ENCODE results near the gene C4orf50. TPM values are rescaled to one million over a fixed set of nuclear protein-coding genes. Genes with fewer than 3 reads are reported as not detected.
"Not testable (repeated sequence)": the region's sequence is repeated elsewhere in the genome, so short reads cannot be mapped to it uniquely, and the experiment has no call there.

C4orf50 gene
- total RNA-seq, 1 experiment from 2014 or later = not detected

GRCh38 chr4:5946653-5947052 is 71.6 kb downstream of the C4orf50 start:
- not testable (repeated sequence) for DNase-seq (ENCODE audit: low read depth)

GRCh38 chr4:5945936-5946335 is 72.3 kb downstream of the C4orf50 start:
- DNase-seq (ENCODE audit: low read depth) = no peak

GRCh38 chr4:5945171-5945570 is 73.1 kb downstream of the C4orf50 start:
- DNase-seq (ENCODE audit: low read depth) = no peak

- DNase-seq (ENCODE audit: low read depth) = no peak
These were observed 74.7 kb downstream of the C4orf50 start for GRCh38 chr4:5943561-5943960.

- DNase-seq (ENCODE audit: low read depth) = peak; percentile 1
These were observed 75.3 kb downstream of the C4orf50 start for GRCh38 chr4:5942947-5943346.

GRCh38 chr4:5941601-5942000 is 76.6 kb downstream of the C4orf50 start:
- no peak for DNase-seq (ENCODE audit: low read depth)

- peak; percentile 11 for DNase-seq (ENCODE audit: low read depth)
These were observed 77.6 kb downstream of the C4orf50 start for GRCh38 chr4:5940470-5941203.

- DNase-seq (ENCODE audit: low read depth) = no peak
These were observed 84.0 kb downstream of the C4orf50 start for GRCh38 chr4:5933996-5934831.

- no peak for DNase-seq (ENCODE audit: low read depth)
These were observed 85.1 kb downstream of the C4orf50 start for GRCh38 chr4:5933116-5933515.

GRCh38 chr4:5932035-5932568 is 86.1 kb downstream of the C4orf50 start:
- no peak for DNase-seq (ENCODE audit: low read depth)

GRCh38 chr4:5931526-5931925 is 86.7 kb downstream of the C4orf50 start:
- DNase-seq (ENCODE audit: low read depth) = no peak

- DNase-seq (ENCODE audit: low read depth) = no peak
These were observed 87.4 kb downstream of the C4orf50 start for GRCh38 chr4:5930876-5931275.

GRCh38 chr4:5930456-5930855 is 87.8 kb downstream of the C4orf50 start:
- no peak for DNase-seq (ENCODE audit: low read depth)

GRCh38 chr4:5928844-5929420 is 89.3 kb downstream of the C4orf50 start:
- no peak for DNase-seq (ENCODE audit: low read depth)

GRCh38 chr4:5928274-5928673 is 90.0 kb downstream of the C4orf50 start:
- DNase-seq (ENCODE audit: low read depth) = no peak

- no peak for DNase-seq (ENCODE audit: low read depth)
These were observed 90.5 kb downstream of the C4orf50 start for GRCh38 chr4:5927747-5928146.

- no peak for DNase-seq (ENCODE audit: low read depth)
These were observed 91.1 kb downstream of the C4orf50 start for GRCh38 chr4:5927116-5927515.

GRCh38 chr4:5926598-5926997 is 91.6 kb downstream of the C4orf50 start:
- no peak for DNase-seq (ENCODE audit: low read depth)

GRCh38 chr4:5925419-5926200 is 92.6 kb downstream of the C4orf50 start:
- no peak for DNase-seq (ENCODE audit: low read depth)

- DNase-seq (ENCODE audit: low read depth) = no peak
These were observed 93.6 kb downstream of the C4orf50 start for GRCh38 chr4:5924461-5925125.

- no peak for DNase-seq (ENCODE audit: low read depth)
These were observed 94.9 kb downstream of the C4orf50 start for GRCh38 chr4:5923376-5923775.
